ENCODE results near the gene TSPEAR.

- TF ChIP-seq CTCF (IDR thresholded peaks at IDR 0.05 in 4 of 5, conservative IDR thresholded peaks at IDR 0.05 in 1 of 5) = no peak
- TF ChIP-seq POLR2A (IDR thresholded peaks at IDR 0.05) = no peak
Measured at GRCh38 chr21:44684483-44684882, 26.9 kb downstream of the TSPEAR start.

Data from gastrocnemius medialis (tissue), 4 donors.